Liver (tissue), 9 donors: ENCODE results near the gene PROC. TPM values are rescaled to one million over a fixed set of nuclear protein-coding genes. Genes with fewer than 3 reads are reported as not detected.

Experiments used
- DNase-seq: peaks from one replicate; pipeline ENCODE4 v3.0.0-alpha.2; 2017; ENCODE audit warnings: low spot score
- H3K27ac ChIP-seq, 2 donors: one replicate each; pipeline ENCODE4 v1.7.0; 2013; ENCODE audit warnings: inconsistent platforms in 2 of 2, low read length in 2 of 2, control low read depth in 1 of 2, low read depth in 1 of 2, mild to moderate bottlenecking in 1 of 2
- H3K27me3 ChIP-seq, 4 donors: one replicate each; pipeline versions ENCODE4 v1.6.1 to v1.7.0; 2013; ENCODE audit warnings: low read length in 3 of 4, inconsistent platforms in 1 of 4, mild to moderate bottlenecking in 1 of 4, moderate library complexity in 1 of 4; ENCODE audit not compliant: control insufficient read depth in 4 of 4, insufficient read depth in 4 of 4
- H3K36me3 ChIP-seq, 4 donors: one replicate each; pipeline versions ENCODE4 v1.6.1 to v1.7.0; 2013; ENCODE audit warnings: low read length in 3 of 4, mild to moderate bottlenecking in 3 of 4, low read depth in 1 of 4, moderate library complexity in 1 of 4; ENCODE audit not compliant: control insufficient read depth in 4 of 4, insufficient read depth in 3 of 4
- H3K4me1 ChIP-seq, 4 donors: one replicate each; pipeline versions ENCODE4 v1.6.1 to v1.7.0; 2013; ENCODE audit warnings: low read length in 3 of 4, mild to moderate bottlenecking in 3 of 4, moderate library complexity in 1 of 4; ENCODE audit not compliant: control insufficient read depth in 4 of 4, insufficient read depth in 4 of 4
- H3K4me3 ChIP-seq, 3 donors: one replicate each; pipeline versions ENCODE4 v1.6.1 to v1.7.0; 2013; ENCODE audit warnings: low read length in 3 of 3, control low read depth in 1 of 3, low read depth in 1 of 3, mild to moderate bottlenecking in 1 of 3
- H3K9ac ChIP-seq, 2 donors: one replicate each; pipeline ENCODE4 v1.7.0; 2013; ENCODE audit warnings: low read length in 2 of 2, mild to moderate bottlenecking in 2 of 2, moderate library complexity in 2 of 2, control low read depth in 1 of 2, low read depth in 1 of 2
- H3K9me3 ChIP-seq, 4 donors: one replicate each; pipeline versions ENCODE4 v1.6.1 to v1.7.0; 2013; ENCODE audit warnings: low read length in 3 of 4; ENCODE audit not compliant: control insufficient read depth in 4 of 4
- FOXA1 ChIP-seq: IDR thresholded peaks from 2 replicates; pipeline ENCODE4 v1.6.1; 2016; ENCODE audit warnings: antibody characterized with exemption
- GABPA ChIP-seq, 2 donors: IDR thresholded peaks in 1 of 2; conservative IDR thresholded peaks in 1 of 2; 2 replicates each; pipeline ENCODE4 v1.6.1; 2016; ENCODE audit warnings: antibody characterized with exemption in 2 of 2, mild to moderate bottlenecking in 1 of 2, moderate library complexity in 1 of 2
- HNF4A ChIP-seq, 2 donors: conservative IDR thresholded peaks; 2 replicates each; pipeline ENCODE4 v1.6.1; 2016; ENCODE audit warnings: antibody characterized with exemption in 2 of 2, mild to moderate bottlenecking in 2 of 2
- HNF4G ChIP-seq: IDR thresholded peaks from 2 replicates; pipeline ENCODE4 v1.6.1; 2016; ENCODE audit warnings: antibody characterized with exemption
- JUND ChIP-seq, 2 donors: IDR thresholded peaks; 2 replicates each; pipeline ENCODE4 v1.6.1; 2016; ENCODE audit warnings: antibody characterized with exemption in 2 of 2
- RAD21 ChIP-seq, 2 donors: IDR thresholded peaks; 2 replicates each; pipeline ENCODE4 v1.6.1; 2016; ENCODE audit warnings: antibody characterized with exemption in 2 of 2, mild to moderate bottlenecking in 2 of 2
- RXRA ChIP-seq, 2 donors: IDR thresholded peaks; 2 replicates each; pipeline ENCODE4 v1.6.1; 2017 to 2018; ENCODE audit warnings: antibody characterized with exemption in 2 of 2, mild to moderate bottlenecking in 1 of 2
- SP1 ChIP-seq: IDR thresholded peaks from 2 replicates; pipeline ENCODE4 v1.6.1; 2018; ENCODE audit warnings: antibody characterized with exemption, mild to moderate bottlenecking
- TAF1 ChIP-seq: conservative IDR thresholded peaks from 2 replicates; pipeline ENCODE4 v1.6.1; 2016; ENCODE audit warnings: antibody characterized with exemption, mild to moderate bottlenecking
- YY1 ChIP-seq: IDR thresholded peaks from 2 replicates; pipeline ENCODE4 v1.6.1; 2016; ENCODE audit warnings: antibody characterized with exemption, mild to moderate bottlenecking
- WGBS: extraction: QIAGEN DNeasy Blood & Tissue Kit; methylation state at CpG from one replicate; pipeline ENCODE4 v1.1.7; 2013; 5-methylcytosine and 5-hydroxymethylcytosine counted together
- polyA plus RNA-seq, 2 donors: library from polyadenylated mRNA; stranded (reverse) in 1 of 2; unstranded in 1 of 2; fragments of 200-250 nt in 1 of 2; fragments of >200 nt in 1 of 2; fragmentation: Nextera tagmentation in 1 of 2; extraction: Ambion mirVana in 1 of 2; gene quantifications; one replicate each; pipeline versions ENCODE4 v1.2.1 to v1.2.3, GENCODE V29; 2013 to 2015
- total RNA-seq, 2 donors: library from RNA; depleted of rRNA; stranded (reverse); fragments of >200 nt; gene quantifications; one replicate each; pipeline ENCODE4 v1.2.3, GENCODE V29; 2014
- TF ChIP-seq, protein P1 (sequence below): IDR thresholded peaks from 2 replicates; pipeline ENCODE4 v1.6.1; 2016; ENCODE audit warnings: antibody characterized with exemption, mild to moderate bottlenecking
- TF ChIP-seq, protein P2 (sequence below): IDR thresholded peaks from 2 replicates; pipeline ENCODE4 v1.6.1; 2016; ENCODE audit warnings: antibody characterized with exemption
- TF ChIP-seq, protein P3 (sequence below): IDR thresholded peaks from 2 replicates; pipeline ENCODE4 v1.6.1; 2016; ENCODE audit warnings: antibody characterized with exemption
- donor health status: healthy.
- donor health status: healthy.
- donor health status: healthy.
- donor health status: healthy.
- donor health status: healthy.

Gene PROC
- total and polyA plus RNA-seq, 4 donors, result 150 to 407 (median 341) TPM

DNA sequence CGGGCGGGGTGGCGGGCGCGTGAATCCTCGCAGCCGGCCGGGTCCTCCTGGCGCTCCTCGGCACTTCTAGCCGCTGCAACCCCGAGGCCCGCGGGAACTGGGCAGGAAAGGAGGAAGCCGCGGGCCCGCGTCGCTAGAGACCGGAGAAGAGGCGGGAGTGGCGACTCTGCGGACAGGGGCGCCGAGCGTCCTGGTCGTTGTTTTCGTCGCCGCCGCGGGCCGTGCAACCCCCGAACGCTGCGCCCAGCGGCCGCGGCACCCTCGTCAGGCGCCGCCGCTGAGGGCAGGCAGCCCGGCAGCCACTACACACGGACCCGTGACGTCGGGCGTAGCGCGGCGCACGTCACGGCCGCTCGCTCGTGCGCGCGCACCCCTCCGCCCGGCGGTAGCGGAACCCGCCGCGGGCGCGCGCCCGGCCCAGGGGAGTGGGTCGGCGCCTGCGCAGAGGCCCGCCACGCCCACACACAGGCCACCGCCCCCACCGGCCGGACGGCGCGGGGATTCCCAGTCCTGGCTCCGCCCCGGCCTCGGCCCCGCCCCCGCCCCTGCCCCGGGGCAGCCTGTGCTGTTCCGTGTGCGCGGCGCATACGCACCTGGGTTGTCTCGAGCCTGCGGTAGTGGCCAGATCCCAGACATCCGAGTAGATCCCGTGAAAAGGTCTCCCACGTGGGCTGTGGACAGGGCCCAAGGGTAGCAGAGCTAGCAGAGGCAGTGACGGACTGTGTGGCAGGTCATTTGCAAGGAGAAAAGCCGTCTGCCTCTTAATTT lies 30.4 kb upstream of the PROC start, which contains the start of gene MAP3K2:
MAP3K2 (minus strand) TSS at position 321 of the 768 bp plus-strand sequence. CDS start 44,846 bp downstream, outside the sequence.
- Histone ChIP-seq H3K27ac (peak within 1 kb of the TSS; percentile 99 to 100), H3K36me3 (peaks cover 0 to under 1% (median 0%) of the 10 kb centered on the region in 4 donors), H3K4me3 (peak within 1 kb of the TSS; percentile 63 to 93 (median 71)), H3K4me1 (peaks cover 6 to 29% (median 15%) of the 10 kb centered on the region in 4 donors), H3K9ac (peak within 1 kb of the TSS; percentile 92 to 93), H3K27me3 (no peaks in the 10 kb centered on the region), H3K9me3 (no peaks in the 10 kb centered on the region)
- peak; percentile 44 for TF ChIP-seq SP1
- TF ChIP-seq, protein P1, sequence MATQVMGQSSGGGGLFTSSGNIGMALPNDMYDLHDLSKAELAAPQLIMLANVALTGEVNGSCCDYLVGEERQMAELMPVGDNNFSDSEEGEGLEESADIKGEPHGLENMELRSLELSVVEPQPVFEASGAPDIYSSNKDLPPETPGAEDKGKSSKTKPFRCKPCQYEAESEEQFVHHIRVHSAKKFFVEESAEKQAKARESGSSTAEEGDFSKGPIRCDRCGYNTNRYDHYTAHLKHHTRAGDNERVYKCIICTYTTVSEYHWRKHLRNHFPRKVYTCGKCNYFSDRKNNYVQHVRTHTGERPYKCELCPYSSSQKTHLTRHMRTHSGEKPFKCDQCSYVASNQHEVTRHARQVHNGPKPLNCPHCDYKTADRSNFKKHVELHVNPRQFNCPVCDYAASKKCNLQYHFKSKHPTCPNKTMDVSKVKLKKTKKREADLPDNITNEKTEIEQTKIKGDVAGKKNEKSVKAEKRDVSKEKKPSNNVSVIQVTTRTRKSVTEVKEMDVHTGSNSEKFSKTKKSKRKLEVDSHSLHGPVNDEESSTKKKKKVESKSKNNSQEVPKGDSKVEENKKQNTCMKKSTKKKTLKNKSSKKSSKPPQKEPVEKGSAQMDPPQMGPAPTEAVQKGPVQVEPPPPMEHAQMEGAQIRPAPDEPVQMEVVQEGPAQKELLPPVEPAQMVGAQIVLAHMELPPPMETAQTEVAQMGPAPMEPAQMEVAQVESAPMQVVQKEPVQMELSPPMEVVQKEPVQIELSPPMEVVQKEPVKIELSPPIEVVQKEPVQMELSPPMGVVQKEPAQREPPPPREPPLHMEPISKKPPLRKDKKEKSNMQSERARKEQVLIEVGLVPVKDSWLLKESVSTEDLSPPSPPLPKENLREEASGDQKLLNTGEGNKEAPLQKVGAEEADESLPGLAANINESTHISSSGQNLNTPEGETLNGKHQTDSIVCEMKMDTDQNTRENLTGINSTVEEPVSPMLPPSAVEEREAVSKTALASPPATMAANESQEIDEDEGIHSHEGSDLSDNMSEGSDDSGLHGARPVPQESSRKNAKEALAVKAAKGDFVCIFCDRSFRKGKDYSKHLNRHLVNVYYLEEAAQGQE, result peak; percentile 61
- no peak for TF ChIP-seq FOXA1
- peak; percentile 51 for TF ChIP-seq TAF1
- TF ChIP-seq YY1, result no peak
- TF ChIP-seq RAD21 (IDR thresholded peaks at IDR 0.05), result peak in 1 of 2 donors; percentile 37
- TF ChIP-seq RXRA (IDR thresholded peaks at IDR 0.05), result peak; percentile 14 to 25
- peak in 1 of 2 donors; percentile 14 for TF ChIP-seq HNF4A (conservative IDR thresholded peaks at IDR 0.05)
- TF ChIP-seq, protein P2, sequence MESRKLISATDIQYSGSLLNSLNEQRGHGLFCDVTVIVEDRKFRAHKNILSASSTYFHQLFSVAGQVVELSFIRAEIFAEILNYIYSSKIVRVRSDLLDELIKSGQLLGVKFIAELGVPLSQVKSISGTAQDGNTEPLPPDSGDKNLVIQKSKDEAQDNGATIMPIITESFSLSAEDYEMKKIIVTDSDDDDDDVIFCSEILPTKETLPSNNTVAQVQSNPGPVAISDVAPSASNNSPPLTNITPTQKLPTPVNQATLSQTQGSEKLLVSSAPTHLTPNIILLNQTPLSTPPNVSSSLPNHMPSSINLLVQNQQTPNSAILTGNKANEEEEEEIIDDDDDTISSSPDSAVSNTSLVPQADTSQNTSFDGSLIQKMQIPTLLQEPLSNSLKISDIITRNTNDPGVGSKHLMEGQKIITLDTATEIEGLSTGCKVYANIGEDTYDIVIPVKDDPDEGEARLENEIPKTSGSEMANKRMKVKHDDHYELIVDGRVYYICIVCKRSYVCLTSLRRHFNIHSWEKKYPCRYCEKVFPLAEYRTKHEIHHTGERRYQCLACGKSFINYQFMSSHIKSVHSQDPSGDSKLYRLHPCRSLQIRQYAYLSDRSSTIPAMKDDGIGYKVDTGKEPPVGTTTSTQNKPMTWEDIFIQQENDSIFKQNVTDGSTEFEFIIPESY, result peak; percentile 30
- under 1% methylated on average over 100 of the region's 100 CpGs for WGBS
- DNase-seq, result peak; percentile 97

DNA sequence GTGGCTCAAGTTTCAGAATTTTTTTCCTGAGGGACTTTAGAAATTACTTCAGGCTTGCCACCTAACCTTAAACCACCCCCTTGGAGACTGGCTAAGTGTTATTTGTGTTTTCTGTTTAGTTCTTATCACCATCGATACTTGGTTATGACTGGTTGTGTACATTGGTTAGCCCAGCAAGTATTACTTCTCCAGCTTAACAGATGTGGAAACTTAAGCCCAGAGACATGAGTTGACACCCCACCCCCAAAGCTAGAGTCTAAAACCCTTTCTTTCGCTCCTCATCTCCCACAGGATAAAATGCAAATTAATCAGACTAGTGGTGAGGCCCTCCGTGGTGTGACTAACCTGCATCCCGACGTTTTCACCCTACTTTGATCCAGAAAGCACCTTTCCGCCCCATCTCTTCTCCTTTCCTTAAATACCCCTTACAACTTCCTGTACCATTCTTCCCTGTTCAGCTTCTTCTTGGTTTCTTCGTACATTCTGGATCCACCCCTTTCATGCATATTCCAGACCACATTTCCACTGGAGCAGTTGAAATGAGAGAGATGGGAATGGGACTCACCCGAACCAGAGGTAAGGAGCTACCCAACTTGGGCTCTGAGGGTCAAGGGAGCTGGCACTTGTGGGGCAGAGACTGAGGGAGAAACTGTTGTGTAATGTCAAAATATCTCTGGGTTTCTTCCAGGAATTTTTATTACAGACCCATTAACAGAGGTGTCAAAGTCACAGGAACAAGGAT lies 29.6 kb upstream of the PROC start:
- TF ChIP-seq, protein P2, result no peak
- TF ChIP-seq JUND (IDR thresholded peaks at IDR 0.05), result no peak
- TF ChIP-seq RXRA (IDR thresholded peaks at IDR 0.05), result no peak
- TF ChIP-seq FOXA1, result no peak
- no peak for TF ChIP-seq YY1
- TF ChIP-seq, protein P3, sequence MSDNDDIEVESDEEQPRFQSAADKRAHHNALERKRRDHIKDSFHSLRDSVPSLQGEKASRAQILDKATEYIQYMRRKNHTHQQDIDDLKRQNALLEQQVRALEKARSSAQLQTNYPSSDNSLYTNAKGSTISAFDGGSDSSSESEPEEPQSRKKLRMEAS, result no peak
- TF ChIP-seq GABPA (IDR thresholded peaks at IDR 0.05 in 1 of 2, conservative IDR thresholded peaks at IDR 0.05 in 1 of 2), result no peak
- peak; percentile 6 for TF ChIP-seq HNF4G
- Histone ChIP-seq H3K27me3 (no peaks in the 10 kb centered on the region), H3K9me3 (no peaks in the 10 kb centered on the region), H3K36me3 (peaks cover 0 to 3% (median 0%) of the 10 kb centered on the region in 4 donors), H3K9ac (peak overlapping the region; percentile 84 to 93), H3K27ac (peak overlapping the region; percentile 92 to 100), H3K4me1 (peaks cover 6 to 22% (median 12%) of the 10 kb centered on the region in 4 donors), H3K4me3 (peak overlapping the region; percentile 8 to 63 (median 52))
- no peak for DNase-seq
- WGBS, result 62% methylated on average over 8 of the region's 8 CpGs
